HT1080 (cell line): Measurements from ENCODE around the gene OXER1. TPM values are rescaled to one million over a fixed set of nuclear protein-coding genes. Genes with fewer than 3 reads are reported as not detected.
A peak's percentile ranks its signal among the peaks of the same experiment; 100 is the strongest.

Experiments
- DNase-seq: peaks from one replicate; pipeline ENCODE4 v3.0.0-alpha.2; 2015; ENCODE audit warnings: low read depth
- polyA plus RNA-seq, 2 experiments: library from polyadenylated mRNA; depleted of rRNA; stranded (reverse); fragments of >200 nt; gene quantifications; 2 replicates each; pipeline ENCODE4 v1.2.3, GENCODE V29; 2015
- total RNA-seq: library from RNA; depleted of rRNA; stranded (reverse); fragments of >200 nt; shearing (Covaris generic); gene quantifications from 2 replicates; pipeline ENCODE4 v1.2.3, GENCODE V29; 2014; rRNA removed

The OXER1 gene
- not detected in 2 replicates for total RNA-seq
- not detected in 2 replicates for polyA plus RNA-seq (2015; cell fraction: cytosol; rRNA removed)
- polyA plus RNA-seq (2015; cell fraction: nucleus; rRNA removed) = not detected in 2 replicates

GRCh38 chr2:42764096-42764495 is at the start of gene OXER1:
TSS of gene OXER1 (minus strand) at chr2:42764135. CDS start at chr2:42764062, 73 bp downstream.
- no peak for DNase-seq

DNA sequence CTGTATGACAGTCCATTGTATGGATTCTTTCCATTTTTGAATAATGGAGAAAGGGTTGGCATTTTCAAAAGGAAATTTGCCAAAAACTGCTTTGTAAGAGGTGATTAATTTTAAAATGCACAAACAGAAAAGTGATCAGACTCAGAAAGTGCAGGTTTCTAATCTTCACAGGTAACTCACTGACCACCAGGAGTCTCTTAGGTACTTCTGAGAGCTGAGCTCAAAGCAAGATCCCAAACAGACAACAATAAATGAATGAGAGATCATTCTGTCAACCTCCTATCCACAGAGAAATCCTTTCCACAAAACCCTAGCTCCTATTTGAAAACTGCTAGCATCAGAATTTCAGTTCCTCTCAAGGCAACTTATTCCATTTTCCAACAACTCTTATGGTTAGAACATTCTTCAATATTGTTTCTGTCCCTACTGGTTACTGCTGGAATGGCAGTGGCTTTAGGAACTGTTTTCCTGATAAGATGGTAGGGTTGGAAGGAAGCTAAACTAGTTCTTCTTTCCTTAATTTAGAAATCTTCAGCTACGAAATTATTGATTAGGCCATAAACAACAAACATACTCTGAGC is 49.1 kb upstream of the OXER1 start:
- no peak for DNase-seq

DNA sequence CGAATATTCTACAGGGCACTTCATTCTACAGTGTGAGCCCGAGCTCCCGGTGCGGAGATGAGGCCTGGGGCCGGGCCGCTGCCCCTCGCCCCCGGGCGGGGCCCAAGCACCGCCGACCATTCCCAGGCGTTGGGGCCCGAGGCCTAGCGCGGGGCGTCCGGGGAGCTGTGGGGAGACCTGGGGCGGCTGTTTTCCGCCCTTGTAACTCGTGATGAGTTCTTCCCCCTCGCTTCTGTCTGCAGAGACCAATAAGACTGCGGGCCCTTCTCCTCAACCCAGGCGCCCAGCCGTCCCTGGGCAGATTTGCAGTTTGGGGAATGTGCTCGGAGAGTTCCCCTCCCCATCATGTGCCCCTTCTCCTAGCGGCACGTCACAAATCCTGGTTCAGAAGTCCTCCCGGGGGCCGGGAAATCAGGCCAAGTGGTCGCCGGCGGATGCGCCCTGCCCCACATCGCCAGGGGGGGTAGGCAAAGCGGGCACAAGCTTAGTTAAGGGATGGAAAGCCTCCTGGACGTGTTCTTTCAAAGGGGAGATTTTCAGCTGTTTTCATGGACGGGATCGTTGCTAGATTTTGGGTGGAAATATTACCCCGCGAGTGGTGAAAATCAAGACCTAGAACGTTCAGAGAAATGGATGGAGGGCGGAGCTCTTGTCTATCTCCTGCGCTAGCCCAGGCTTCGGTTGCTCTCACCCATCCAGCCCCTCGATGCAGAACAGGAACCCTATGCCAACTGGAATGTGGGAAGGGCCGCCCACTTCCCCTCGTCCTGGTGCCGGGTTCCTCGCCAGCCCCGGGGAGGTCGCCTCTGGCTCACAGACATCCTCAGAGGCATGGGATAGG is 47.3 kb upstream of the OXER1 start:
- no peak for DNase-seq

DNA sequence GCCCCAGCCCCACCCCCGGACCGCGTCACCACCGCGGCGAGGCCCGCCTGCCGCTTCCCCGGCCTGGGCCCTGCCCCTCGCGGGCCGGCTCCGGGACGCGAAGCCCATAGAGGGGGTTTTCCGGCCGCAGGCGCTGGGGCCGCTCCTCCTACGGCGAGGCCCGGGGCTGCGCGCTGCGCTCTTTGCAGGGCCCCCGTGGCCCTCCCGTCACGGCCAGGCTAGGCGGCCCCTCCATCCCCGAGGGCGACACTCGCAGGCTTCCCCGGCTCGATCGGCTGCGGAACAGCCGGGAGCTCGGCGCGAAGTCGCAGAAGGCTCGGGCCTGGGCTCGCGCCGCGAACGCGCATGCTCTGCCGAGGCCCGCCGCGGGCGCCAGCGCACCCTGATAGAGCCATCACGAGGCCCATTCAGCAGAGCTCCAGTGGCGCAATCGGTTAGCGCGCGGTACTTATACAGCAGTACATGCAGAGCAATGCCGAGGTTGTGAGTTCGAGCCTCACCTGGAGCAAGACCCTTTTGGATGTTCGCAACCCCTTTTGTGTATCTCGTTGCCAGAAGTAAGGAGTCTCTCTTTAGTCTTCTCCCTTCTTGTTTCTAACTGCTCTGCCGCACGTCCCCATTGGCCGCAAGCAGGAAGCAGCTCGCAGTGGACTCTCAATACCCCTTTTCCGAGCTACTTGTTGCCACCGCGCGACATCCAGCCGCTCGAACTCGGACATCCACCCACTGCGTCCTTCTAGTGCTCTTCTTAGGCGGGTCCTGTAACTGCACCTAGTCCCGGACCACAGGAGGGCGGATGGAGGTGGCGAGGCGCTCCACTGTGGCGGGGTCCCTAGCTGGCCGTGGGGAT is 46.4 kb upstream of the OXER1 start:
- peak; percentile 96 for DNase-seq

- DNase-seq = peak; percentile 64
These were observed 45.8 kb upstream of the OXER1 start for GRCh38 chr2:42809819-42810120.

- no peak for DNase-seq
These were observed 45.3 kb upstream of the OXER1 start for GRCh38 chr2:42809131-42809818.

DNA sequence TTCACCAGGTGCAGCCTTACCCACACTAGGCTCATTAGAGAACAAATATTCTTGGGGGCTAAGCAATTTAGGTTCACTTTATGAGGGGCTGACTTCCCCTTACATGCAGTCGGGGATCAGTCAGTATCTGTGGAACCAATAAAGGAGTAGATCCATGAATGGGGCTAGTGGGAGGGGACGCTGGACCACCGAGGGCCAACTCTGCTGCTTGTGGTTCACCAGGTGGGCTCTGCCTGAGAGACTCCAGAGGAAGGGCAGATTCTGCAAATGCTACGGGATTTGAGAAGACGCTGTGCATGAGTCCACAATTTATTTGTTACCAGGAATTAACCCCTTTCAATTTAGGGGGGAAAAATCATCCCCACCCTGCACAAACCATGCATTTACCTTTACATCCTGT is 44.4 kb upstream of the OXER1 start:
- no peak for DNase-seq

GRCh38 chr2:42806786-42807185 is 42.9 kb upstream of the OXER1 start:
- DNase-seq = no peak

GRCh38 chr2:42804891-42805290 is 41.0 kb upstream of the OXER1 start:
- no peak for DNase-seq

GRCh38 chr2:42804338-42804737 is 40.4 kb upstream of the OXER1 start:
- DNase-seq = no peak

DNA sequence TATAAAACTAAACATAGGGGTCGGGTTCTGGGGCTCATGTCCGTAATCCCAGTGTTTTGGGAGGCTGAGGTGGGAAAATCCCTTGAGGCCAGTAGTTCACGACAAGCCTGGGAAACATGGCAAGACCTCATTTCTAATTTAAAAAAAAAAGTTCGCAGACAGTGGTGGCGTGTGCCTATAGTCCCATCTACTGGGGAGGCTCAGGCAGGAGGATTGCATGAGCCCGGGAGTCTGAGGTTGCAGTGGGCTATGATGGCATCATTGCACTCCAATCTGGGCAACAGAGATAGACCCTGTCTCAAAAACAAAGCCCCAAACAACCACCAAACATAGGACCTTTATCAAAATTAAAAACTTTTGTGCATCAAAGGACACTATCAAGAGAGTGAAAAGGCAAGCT is 38.2 kb upstream of the OXER1 start:
- DNase-seq = no peak

- DNase-seq = no peak
These were observed 37.4 kb upstream of the OXER1 start for GRCh38 chr2:42801381-42801780.

DNA sequence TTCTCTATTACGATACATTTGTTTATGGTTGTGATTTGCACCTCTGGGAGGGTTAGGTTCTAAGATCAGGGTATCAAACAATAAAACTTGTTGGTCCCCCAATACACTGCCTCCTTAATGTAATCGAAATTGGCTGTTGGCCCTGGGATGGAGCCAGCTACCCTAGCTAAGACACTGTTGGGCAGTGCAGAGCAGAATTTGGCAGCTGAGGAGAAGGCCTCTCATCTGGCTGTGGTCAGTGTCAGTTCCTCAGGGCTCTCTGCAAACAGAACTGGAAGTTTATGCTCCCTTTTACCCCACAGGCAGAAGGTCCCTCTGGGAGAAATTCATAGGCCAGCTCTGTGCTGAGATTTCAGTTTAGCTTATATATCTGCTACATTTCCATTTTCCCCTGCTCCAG is 37.0 kb upstream of the OXER1 start:
- no peak for DNase-seq

DNA sequence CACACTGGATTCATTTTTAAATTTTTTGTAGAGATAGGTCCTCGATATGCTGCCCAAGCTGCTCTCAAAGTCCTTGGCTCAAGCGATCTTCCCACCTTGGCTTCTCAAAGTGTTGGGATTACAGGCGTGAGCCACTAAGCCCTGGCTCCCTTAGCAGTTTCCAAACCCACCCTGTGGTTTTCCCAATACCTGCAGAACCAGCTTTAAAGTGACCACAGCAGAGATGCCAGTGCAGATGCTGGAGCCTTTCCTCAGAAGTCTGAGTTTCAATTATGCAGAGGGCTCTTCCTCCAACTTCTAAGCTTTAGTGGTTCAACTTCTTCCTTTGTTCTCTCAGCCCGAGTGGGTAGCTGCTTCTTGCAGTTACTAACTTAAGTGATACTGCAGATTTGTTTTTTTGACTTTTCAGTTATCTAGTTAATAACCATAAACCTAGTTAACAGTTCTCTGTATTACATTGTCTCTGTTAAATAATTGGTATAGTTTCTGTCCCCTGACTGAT is 36.6 kb upstream of the OXER1 start:
- no peak for DNase-seq

- no peak for DNase-seq
These were observed 35.9 kb upstream of the OXER1 start for GRCh38 chr2:42799881-42800280.

DNA sequence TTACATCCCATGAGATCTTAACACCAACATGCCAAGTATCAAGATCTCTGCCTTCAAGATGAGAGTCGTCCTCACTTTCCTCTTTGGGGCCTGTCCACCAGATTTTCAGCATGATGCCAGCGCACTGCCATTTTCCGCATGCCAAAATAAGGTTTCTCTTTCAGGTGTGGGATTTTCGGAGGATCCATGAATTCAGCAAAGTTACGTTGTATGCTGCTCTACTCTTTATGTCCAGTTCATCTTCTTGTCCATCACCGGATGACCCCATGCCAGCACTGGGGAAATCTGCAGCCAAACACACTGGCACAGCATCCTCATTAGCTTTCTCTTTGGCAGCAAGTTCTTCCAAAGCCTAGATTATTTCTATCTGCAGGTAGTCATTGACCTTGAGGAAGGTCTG is 33.3 kb upstream of the OXER1 start:
- no peak for DNase-seq

- DNase-seq = no peak
These were observed 32.7 kb upstream of the OXER1 start for GRCh38 chr2:42796427-42797248.

- DNase-seq = peak; percentile 8
These were observed 31.9 kb upstream of the OXER1 start for GRCh38 chr2:42795841-42796301.

- no peak for DNase-seq
These were observed 31.3 kb upstream of the OXER1 start for GRCh38 chr2:42795275-42795674.
